Left lung (tissue), 10 donors: ENCODE data around the gene COMMD9. TPM values are rescaled to one million over a fixed set of nuclear protein-coding genes. Genes with fewer than 3 reads are reported as not detected.

Experiments used
- ATAC-seq: fragments of 200-7000 bp; cut with Tn5 transposase; one replicate; pipeline ENCODE4 v1.9.1; 2020; ENCODE audit warnings: moderate library complexity
- DNase-seq, 4 donors: peaks; one replicate each; pipeline ENCODE4 v3.0.0-alpha.2; 2013 to 2020
- H3K27ac ChIP-seq, 2 donors: fragments of 200-600 bp; sonication (generic) in 1 of 2; one replicate each; pipeline versions ENCODE4 v1.5.0 to v1.8.0; 2020 to 2021
- H3K27me3 ChIP-seq, 2 donors: fragments of 200-600 bp; sonication (generic) in 1 of 2; one replicate each; pipeline versions ENCODE4 v1.5.0 to v1.8.0; 2020 to 2021
- H3K36me3 ChIP-seq, 2 donors: fragments of 200-600 bp; sonication (generic) in 1 of 2; one replicate each; pipeline versions ENCODE4 v1.5.0 to v1.8.0; 2020 to 2021
- H3K4me1 ChIP-seq, 2 donors: fragments of 200-600 bp; one replicate each; pipeline ENCODE4 v1.8.0; 2021
- H3K4me3 ChIP-seq, 2 donors: fragments of 200-600 bp; sonication (generic) in 1 of 2; one replicate each; pipeline versions ENCODE4 v1.5.0 to v1.8.0; 2020 to 2021; ENCODE audit warnings: mild to moderate bottlenecking in 1 of 2
- H3K9me3 ChIP-seq, 2 donors: fragments of 200-600 bp; sonication (generic) in 1 of 2; one replicate each; pipeline versions ENCODE4 v1.5.0 to v1.8.0; 2020 to 2021
- CTCF ChIP-seq, 2 donors: fragments of 200-600 bp; sonication (generic) in 1 of 2; IDR thresholded peaks; one replicate each; pipeline versions ENCODE4 v1.5.0 to v1.8.0; 2021; ENCODE audit warnings: antibody characterized with exemption in 2 of 2
- intact Hi-C, 2 donors: fragments of 100-400 bp; cut with DNase I; formaldehyde crosslinking; loops; one replicate each; pipeline versions ENCODE4 v1.11.2 to v1.14.2; 2022
- polyA plus RNA-seq, 6 donors: library from polyadenylated mRNA; unstranded; fragments of 120-200 nt; gene quantifications; one replicate each; pipeline ENCODE4 v1.2.1, GENCODE V29; 2013; ENCODE audit not compliant: insufficient read length in 6 of 6
- total RNA-seq, 2 donors: library from RNA; stranded (reverse); fragmentation: NEBNext Ultra II Directional; extraction: Animal tissue kit (Norgen Biotek cat#: 25700); gene quantifications; one replicate each; pipeline ENCODE4 v1.2.1, GENCODE V29; 2021
- donor health status: DM: no; HTN: yes; CAD: no.
- donor health status: DM: no; HTN: no; CAD: no.

The COMMD9 gene
- total and polyA plus RNA-seq, 8 donors: 59.9 to 87.2 (median 69.5) TPM

- no peaks in the 10 kb centered on the region for H3K9me3 ChIP-seq
- DNase-seq (peak in 3 of 4 donors; percentile 53 to 73 (median 71)), ATAC-seq (peak; percentile 82)
- intact Hi-C loops: loop anchor here in 1 of 2 donors (5.0 kb wide), 1 partner anchor 192 kb away; no protein-coding TSS in a partner anchor
- no peak overlapping the region for H3K4me3 ChIP-seq
- H3K4me1 ChIP-seq: peaks cover 0 to 9% of the 10 kb centered on the region in 2 donors
- no peaks in the 10 kb centered on the region for H3K27me3 ChIP-seq
- H3K27ac ChIP-seq: no peak overlapping the region
- H3K36me3 ChIP-seq: no peaks in the 10 kb centered on the region
- TF ChIP-seq CTCF (IDR thresholded peaks at IDR 0.05): no peak
These were observed 11.4 kb upstream of the COMMD9 start for GRCh38 chr11:36300650-36301049.

- ATAC-seq (no peak), DNase-seq (peak in 1 of 4 donors; percentile 53)
- intact Hi-C loops: no loop called here
These were observed 7.8 kb upstream of the COMMD9 start for GRCh38 chr11:36296884-36297543.

GRCh38 chr11:36295926-36296325, 6.7 kb upstream of the COMMD9 start, which contains the start of gene PRR5L:
TSS of gene PRR5L (plus strand) at chr11:36296288. CDS start at chr11:36401122, 104,834 bp downstream.
- Histone ChIP-seq H3K27ac (no peak within 1 kb of the TSS), H3K4me1 (peaks cover 0 to 9% of the 10 kb centered on the region in 2 donors), H3K27me3 (no peaks in the 10 kb centered on the region), H3K36me3 (no peaks in the 10 kb centered on the region), H3K9me3 (no peaks in the 10 kb centered on the region), H3K4me3 (no peak within 1 kb of the TSS)
- DNase-seq (no peak), ATAC-seq (no peak)
- TF ChIP-seq CTCF (IDR thresholded peaks at IDR 0.05): no peak
- intact Hi-C loops: no loop called here

More at GRCh38 chr11:36296884-36297543, 7.8 kb upstream of the COMMD9 start:
- H3K4me1 ChIP-seq: peaks cover 0 to 9% of the 10 kb centered on the region in 2 donors
- H3K27ac ChIP-seq: no peak overlapping the region
- no peak overlapping the region for H3K4me3 ChIP-seq
- H3K36me3 ChIP-seq: no peaks in the 10 kb centered on the region
- no peaks in the 10 kb centered on the region for H3K27me3 ChIP-seq
- no peak for TF ChIP-seq CTCF (IDR thresholded peaks at IDR 0.05)
- no peaks in the 10 kb centered on the region for H3K9me3 ChIP-seq

- TF ChIP-seq CTCF (IDR thresholded peaks at IDR 0.05): peak; percentile 46 to 50
- Histone ChIP-seq H3K27me3 (no peaks in the 10 kb centered on the region), H3K36me3 (no peaks in the 10 kb centered on the region), H3K4me1 (peaks cover 10 to 25% of the 10 kb centered on the region in 2 donors), H3K4me3 (no peak overlapping the region), H3K9me3 (no peaks in the 10 kb centered on the region), H3K27ac (no peak overlapping the region)
- DNase-seq (peak in 1 of 4 donors; percentile 24), ATAC-seq (peak; percentile 51)
- intact Hi-C loops: loop anchor here in 1 of 2 donors (5.0 kb wide), 1 partner anchor 185 kb away; no protein-coding TSS in a partner anchor
These were observed 3.1 kb upstream of the COMMD9 start for GRCh38 chr11:36292311-36292722.

GRCh38 chr11:36288442-36289225, 590 bp downstream of the COMMD9 start:
- no peak for TF ChIP-seq CTCF (IDR thresholded peaks at IDR 0.05)
- H3K27ac ChIP-seq: peak overlapping the region; percentile 50 to 80
- H3K36me3 ChIP-seq: no peaks in the 10 kb centered on the region
- H3K4me1 ChIP-seq: peaks cover 10 to 24% of the 10 kb centered on the region in 2 donors
- intact Hi-C loops: no loop called here
- no peaks in the 10 kb centered on the region for H3K9me3 ChIP-seq
- no peak for DNase-seq
- peak overlapping the region; percentile 64 to 82 for H3K4me3 ChIP-seq
- peak; percentile 44 for ATAC-seq
- no peaks in the 10 kb centered on the region for H3K27me3 ChIP-seq
